HUDEP-2 (cell line): ENCODE data around the gene MINK1.
"Not testable (repeated sequence)": the region's sequence is repeated elsewhere in the genome, so short reads cannot be mapped to it uniquely, and the experiment has no call there.

Experiments
- DNase-seq, 76 experiments: peaks; one replicate each; lab custom pipeline; 2025; ENCODE audit not compliant: unreplicated experiment in 76 of 76; lab: John Stamatoyannopoulos, UW

Gene MINK1

DNA sequence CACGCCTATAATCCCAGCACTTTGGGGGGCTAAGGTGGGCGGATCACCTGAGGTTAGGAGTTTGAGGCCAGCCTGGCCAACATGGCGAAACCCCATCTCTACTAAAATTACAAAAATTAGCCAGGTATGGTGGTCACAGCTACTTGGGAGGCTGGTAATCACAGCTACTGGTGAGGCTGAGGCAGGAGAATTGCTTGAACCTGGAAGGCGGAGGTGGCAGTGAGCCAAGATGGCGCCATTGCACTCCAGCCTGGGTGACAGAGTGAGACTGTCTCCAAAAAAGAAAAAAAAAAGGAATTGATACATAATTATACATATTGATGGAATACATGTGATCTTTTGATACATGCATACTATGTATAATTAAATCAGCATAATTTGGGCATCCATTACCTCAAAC is 34.4 kb downstream of the MINK1 start:
- DNase-seq, result not testable (repeated sequence)

DNA sequence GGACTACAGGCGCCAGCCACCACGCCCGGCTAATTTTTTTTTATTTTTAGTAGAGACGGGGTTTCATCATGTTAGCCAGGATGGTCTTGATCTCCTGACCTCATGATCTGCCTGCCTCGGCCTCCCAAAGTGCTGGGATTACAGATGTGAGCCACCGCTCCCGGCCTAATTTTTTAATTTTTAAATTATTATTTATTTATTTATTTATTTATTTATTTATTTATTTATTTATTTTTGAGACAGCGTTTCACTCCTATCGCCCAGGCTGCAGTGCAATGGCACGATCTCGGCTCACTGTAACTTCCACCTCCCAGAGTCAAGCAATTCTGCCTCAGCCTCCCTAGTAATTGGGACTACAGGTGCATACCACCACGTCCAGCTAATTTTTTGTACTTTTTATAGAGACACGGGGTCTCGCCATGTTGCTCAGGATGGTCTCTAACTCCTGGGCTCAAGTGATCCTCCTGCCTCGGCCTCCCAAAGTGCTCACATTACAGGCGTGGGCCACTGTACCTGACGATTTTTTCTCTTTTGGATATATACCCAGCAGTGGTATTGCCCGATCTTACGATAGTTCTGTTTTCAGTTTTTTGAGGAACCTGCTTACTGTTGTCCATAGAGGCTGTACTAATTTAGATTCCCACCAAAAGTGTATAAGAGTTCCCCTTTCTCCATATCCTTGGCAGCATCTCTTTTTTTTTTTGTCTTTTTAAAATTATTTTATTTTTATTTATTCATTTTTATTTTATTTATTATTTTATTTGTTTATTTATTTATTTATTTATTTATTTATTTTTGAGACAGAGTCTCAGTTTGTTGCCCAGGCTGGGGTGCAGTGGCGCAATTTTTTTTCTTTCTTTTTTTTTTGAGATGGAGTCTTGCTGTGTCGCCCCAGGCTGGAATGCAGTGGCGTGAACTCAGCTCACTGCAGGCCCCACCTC is 36.2 kb downstream of the MINK1 start:
- not testable (repeated sequence) for DNase-seq

GRCh38 chr17:4870855-4871254 is 37.7 kb downstream of the MINK1 start:
- DNase-seq, result no peak

DNA sequence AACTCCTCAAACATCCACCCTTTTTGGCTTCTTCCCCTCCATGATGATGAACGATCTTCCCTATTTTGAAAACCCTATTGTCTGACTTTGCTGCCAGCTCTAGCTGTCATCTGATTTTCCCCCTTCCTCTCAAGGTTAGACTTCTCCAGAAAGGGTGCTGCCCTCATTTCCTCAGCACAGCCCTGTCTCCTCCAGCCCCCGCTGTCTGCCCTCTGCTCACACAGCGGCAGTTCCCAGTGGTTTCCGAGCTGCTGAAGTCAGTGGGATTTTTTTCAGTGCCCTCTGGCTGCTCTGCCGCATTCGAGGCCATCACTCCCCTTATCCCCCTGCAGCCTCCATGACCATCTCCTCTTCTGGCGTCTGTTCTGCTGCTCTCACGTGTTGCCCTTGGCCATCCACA is 39.6 kb downstream of the MINK1 start:
- no peak for DNase-seq

- no peak for DNase-seq
Measured at GRCh38 chr17:4877089-4877488, 43.9 kb downstream of the MINK1 start.

GRCh38 chr17:4879601-4880000 is 46.5 kb downstream of the MINK1 start:
- no peak for DNase-seq

GRCh38 chr17:4880857-4881256 is 47.7 kb downstream of the MINK1 start:
- DNase-seq, result no peak

GRCh38 chr17:4881761-4882555 is 48.8 kb downstream of the MINK1 start:
- DNase-seq, result peak in 42 of 76 experiments; percentile 5 to 48 (median 28)

DNA sequence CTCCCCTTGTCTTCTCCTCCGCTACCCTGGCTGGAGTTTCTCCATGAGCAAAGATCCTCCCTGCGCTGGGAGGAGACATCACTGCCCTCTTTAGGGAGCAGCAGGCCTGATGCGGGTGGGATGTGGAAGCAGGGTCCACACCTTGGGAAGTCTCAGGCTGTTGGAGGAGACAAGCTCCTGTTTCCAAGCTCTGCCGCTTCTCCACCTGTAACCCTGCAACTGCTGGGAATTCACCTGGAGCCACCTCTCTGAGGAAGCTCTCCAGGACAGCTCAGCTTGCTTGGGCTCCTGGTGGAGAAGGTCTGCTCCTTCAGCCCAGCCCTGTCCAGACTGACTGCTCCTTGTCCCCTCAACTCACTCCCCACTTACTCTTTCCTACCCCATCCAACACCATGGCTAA is 51.3 kb downstream of the MINK1 start:
- no peak for DNase-seq

DNA sequence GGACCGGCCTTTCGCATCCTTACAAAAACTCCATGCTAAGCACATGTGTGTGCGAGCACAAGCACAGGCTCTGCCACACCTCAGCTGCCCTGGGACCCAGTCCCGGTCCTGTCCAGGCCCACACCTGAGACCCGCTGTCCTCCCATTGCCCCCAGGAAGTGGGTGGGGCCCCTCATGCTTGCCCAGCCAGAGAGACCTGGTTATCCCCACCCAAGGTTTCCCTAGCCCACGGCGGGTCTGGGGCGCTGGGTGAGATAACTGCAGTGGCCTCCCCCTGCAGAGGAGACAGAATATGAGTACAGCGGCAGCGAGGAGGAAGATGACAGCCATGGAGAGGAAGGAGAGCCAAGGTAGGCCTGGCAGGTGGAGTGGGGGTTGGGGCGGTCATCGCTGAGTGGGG is 53.7 kb downstream of the MINK1 start:
- DNase-seq, result no peak

DNA sequence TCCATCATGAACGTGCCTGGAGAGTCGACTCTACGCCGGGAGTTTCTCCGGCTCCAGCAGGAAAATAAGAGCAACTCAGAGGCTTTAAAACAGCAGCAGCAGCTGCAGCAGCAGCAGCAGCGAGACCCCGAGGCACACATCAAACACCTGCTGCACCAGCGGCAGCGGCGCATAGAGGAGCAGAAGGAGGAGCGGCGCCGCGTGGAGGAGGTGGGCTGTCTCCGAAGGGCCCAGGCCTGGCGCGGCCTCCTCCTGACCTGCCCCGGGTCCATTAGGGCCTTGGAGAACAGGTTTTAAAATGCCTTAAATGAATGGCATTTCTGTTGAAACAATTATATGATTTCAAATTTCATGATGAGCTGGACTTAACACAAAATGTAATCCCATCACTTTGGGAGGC is 54.4 kb downstream of the MINK1 start:
- DNase-seq, result no peak

DNA sequence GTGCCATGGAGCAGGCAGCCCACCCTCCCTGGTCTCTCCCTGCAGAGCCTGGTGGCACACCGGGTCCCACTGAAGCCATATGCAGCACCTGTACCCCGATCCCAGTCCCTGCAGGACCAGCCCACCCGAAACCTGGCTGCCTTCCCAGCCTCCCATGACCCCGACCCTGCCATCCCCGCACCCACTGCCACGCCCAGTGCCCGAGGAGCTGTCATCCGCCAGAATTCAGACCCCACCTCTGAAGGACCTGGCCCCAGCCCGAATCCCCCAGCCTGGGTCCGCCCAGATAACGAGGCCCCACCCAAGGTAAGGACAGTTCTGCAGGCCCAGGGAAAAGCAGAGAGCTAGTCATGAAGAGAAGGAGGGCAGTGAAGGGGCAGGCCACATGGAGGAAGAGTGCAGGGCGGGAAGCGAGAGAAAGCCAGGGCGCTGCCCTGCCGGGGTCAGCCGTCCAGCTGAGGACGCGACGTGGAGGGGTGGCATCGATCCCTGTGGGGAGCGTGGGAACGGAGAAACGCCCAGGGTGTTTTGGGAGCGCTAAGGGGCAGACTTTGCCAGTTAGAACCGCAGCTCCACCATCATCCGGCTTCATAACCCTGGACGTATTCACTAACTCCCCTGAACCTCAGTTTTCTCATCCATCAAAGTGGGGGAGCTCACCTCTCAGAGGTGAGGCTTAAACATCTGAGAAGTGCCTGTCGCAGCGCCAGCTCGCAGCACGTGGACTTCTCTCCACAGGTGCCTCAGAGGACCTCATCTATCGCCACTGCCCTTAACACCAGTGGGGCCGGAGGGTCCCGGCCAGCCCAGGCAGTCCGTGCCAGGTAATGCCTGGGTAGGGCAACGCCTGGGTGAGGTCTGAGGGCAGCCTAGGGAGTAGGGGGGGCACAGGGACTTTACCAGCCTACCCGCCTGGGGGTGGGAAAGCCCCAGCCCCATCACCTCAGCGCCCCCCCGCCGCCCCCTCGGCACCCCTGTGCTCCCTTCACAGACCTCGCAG is 58.6 kb downstream of the MINK1 start:
- peak in 64 of 76 experiments; percentile 3 to 85 (median 49) for DNase-seq

GRCh38 chr17:4892499-4893221 is 59.5 kb downstream of the MINK1 start:
- no peak for DNase-seq

GRCh38 chr17:4893272-4893671 is 60.1 kb downstream of the MINK1 start:
- no peak for DNase-seq

GRCh38 chr17:4893721-4894560 is 60.8 kb downstream of the MINK1 start:
- no peak for DNase-seq

DNA sequence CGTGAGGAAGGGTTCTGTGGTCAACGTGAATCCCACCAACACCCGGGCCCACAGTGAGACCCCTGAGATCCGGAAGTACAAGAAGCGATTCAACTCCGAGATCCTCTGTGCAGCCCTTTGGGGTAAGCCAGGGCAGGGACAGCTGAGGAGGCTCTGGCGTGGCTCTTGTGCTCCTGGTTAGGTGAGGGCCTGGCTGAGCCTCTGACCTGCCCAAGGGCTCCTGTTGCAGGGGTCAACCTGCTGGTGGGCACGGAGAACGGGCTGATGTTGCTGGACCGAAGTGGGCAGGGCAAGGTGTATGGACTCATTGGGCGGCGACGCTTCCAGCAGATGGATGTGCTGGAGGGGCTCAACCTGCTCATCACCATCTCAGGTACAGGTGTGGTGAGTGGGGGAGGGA is 62.0 kb downstream of the MINK1 start:
- no peak for DNase-seq

- DNase-seq, result no peak
Measured at GRCh38 chr17:4895657-4896331, 62.7 kb downstream of the MINK1 start.
